Vagina (tissue), 2 donors: Measurements from ENCODE around the gene CNTN5.

ENCODE experiments used
- CTCF ChIP-seq, 3 experiments: fragments of 450-650 bp in 2 of 3; fragments of 200-600 bp in 1 of 3; sonication (generic) in 1 of 3; IDR thresholded peaks; one replicate each; pipeline ENCODE4 v1.5.1; 2017 to 2019; ENCODE audit warnings: antibody characterized with exemption in 3 of 3, mild to moderate bottlenecking in 2 of 3, moderate library complexity in 2 of 3
- POLR2AphosphoS5 ChIP-seq, 2 donors: sonication (generic); formaldehyde crosslinking; IDR thresholded peaks; one replicate each; pipeline ENCODE4 v1.9.0; 2017; ENCODE audit warnings: antibody characterized with exemption in 2 of 2, mild to moderate bottlenecking in 2 of 2, low read depth in 1 of 2; ENCODE audit not compliant: insufficient read depth in 1 of 2

- TF ChIP-seq POLR2AphosphoS5 (IDR thresholded peaks at IDR 0.05; ENCODE audit: insufficient read depth in 1 of 2, low read depth in 1 of 2): no peak
- TF ChIP-seq CTCF (IDR thresholded peaks at IDR 0.05): no peak
Observed at GRCh38 chr11:99171330-99171729, 150.6 kb downstream of the CNTN5 start.
